Esophagus squamous epithelium (tissue), 4 donors: ENCODE measurements around the gene IGF1R.

Experiments used
- CTCF ChIP-seq, 6 experiments: fragments of 450-650 bp in 4 of 6; fragments of 200-600 bp in 2 of 6; sonication (generic) in 2 of 6; IDR thresholded peaks; one replicate each; pipeline ENCODE4 v1.5.1; 2016 to 2019; ENCODE audit warnings: antibody characterized with exemption in 6 of 6, mild to moderate bottlenecking in 4 of 6, moderate library complexity in 4 of 6
- POLR2A ChIP-seq, 4 donors: fragments of 450-650 bp; IDR thresholded peaks; one replicate each; pipeline ENCODE4 v1.6.1; 2017; ENCODE audit warnings: antibody characterized with exemption in 4 of 4, mild to moderate bottlenecking in 4 of 4, moderate library complexity in 3 of 4

GRCh38 chr15:98863983-98864382, 215.6 kb downstream of the IGF1R start:
- TF ChIP-seq POLR2A (IDR thresholded peaks at IDR 0.05) = no peak
- TF ChIP-seq CTCF (IDR thresholded peaks at IDR 0.05) = no peak
